NCI-H1105 (cell line): ENCODE data around the gene ANKK1.

ENCODE experiments used
- DNase-seq: peaks from one replicate; lab custom pipeline; 2025; lab: John Stamatoyannopoulos, UW

Gene ANKK1

GRCh38 chr11:113378692-113379091 is 8.9 kb upstream of the ANKK1 start:
- no peak for DNase-seq

GRCh38 chr11:113382121-113382520 is 5.5 kb upstream of the ANKK1 start:
- no peak for DNase-seq

GRCh38 chr11:113384551-113384950 is 3.0 kb upstream of the ANKK1 start:
- DNase-seq = peak; percentile 24

- DNase-seq = no peak
Observed at GRCh38 chr11:113385749-113386148, 1.8 kb upstream of the ANKK1 start.

GRCh38 chr11:113386866-113387265 is 713 bp upstream of the ANKK1 start:
- DNase-seq = no peak

GRCh38 chr11:113389272-113389671 is 1.7 kb downstream of the ANKK1 start:
- no peak for DNase-seq

GRCh38 chr11:113392236-113392921 is 4.8 kb downstream of the ANKK1 start:
- no peak for DNase-seq

GRCh38 chr11:113393501-113393985 is 6.0 kb downstream of the ANKK1 start:
- DNase-seq = no peak

- DNase-seq = no peak
Observed at GRCh38 chr11:113394919-113395318, 7.3 kb downstream of the ANKK1 start.

- no peak for DNase-seq
Observed at GRCh38 chr11:113395782-113396336, 8.3 kb downstream of the ANKK1 start.

GRCh38 chr11:113396690-113397089 is 9.1 kb downstream of the ANKK1 start:
- DNase-seq = no peak

- DNase-seq = no peak
Observed at GRCh38 chr11:113397212-113397611, 9.6 kb downstream of the ANKK1 start.

- DNase-seq = no peak
Observed at GRCh38 chr11:113397821-113398220, 10.2 kb downstream of the ANKK1 start.

- no peak for DNase-seq
Observed at GRCh38 chr11:113398669-113399430, 11.3 kb downstream of the ANKK1 start.

- DNase-seq = no peak
Observed at GRCh38 chr11:113400631-113401230, 13.2 kb downstream of the ANKK1 start.

- DNase-seq = peak; percentile 96
Observed at GRCh38 chr11:113401718-113402117, 14.1 kb downstream of the ANKK1 start.

GRCh38 chr11:113404859-113405430 is 17.4 kb downstream of the ANKK1 start:
- DNase-seq = no peak

GRCh38 chr11:113405724-113406478 is 18.3 kb downstream of the ANKK1 start:
- DNase-seq = no peak

GRCh38 chr11:113407163-113407562 is 19.6 kb downstream of the ANKK1 start:
- no peak for DNase-seq

- DNase-seq = no peak
Observed at GRCh38 chr11:113408206-113408605, 20.6 kb downstream of the ANKK1 start.

- DNase-seq = no peak
Observed at GRCh38 chr11:113408887-113409286, 21.3 kb downstream of the ANKK1 start.

GRCh38 chr11:113409526-113409925 is 21.9 kb downstream of the ANKK1 start:
- DNase-seq = no peak
